A549 (cell line): Measurements from ENCODE around the gene OSBPL9. TPM values are rescaled to one million over a fixed set of nuclear protein-coding genes. Genes with fewer than 3 reads are reported as not detected.
A peak's percentile ranks its signal among the peaks of the same experiment; 100 is the strongest.

Experiments
- ATAC-seq, 2 experiments: fragments of 200-7000 bp in 1 of 2; fragments of >200 bp in 1 of 2; cut with Nextera tagmentation in 1 of 2; cut with Tn5 transposase in 1 of 2; 3 replicates each; pipeline versions ENCODE4 v1.8.0 to v1.9.1; 2018 to 2020; ENCODE audit warnings: mild to moderate bottlenecking in 1 of 2, moderate library complexity in 1 of 2
- CTCF ChIA-PET: fragments of 300-600 bp; sonication (Branson Sonifier 250); formaldehyde crosslinking; extraction: SDS; loops from one replicate; lab custom pipeline; 2021; ENCODE audit warnings: antibody characterized with exemption, inconsistent platforms; lab: Yijun Ruan, JAX
- POLR2A ChIA-PET: fragments of 350-600 bp; formaldehyde crosslinking; extraction: SDS; loops from one replicate; lab custom pipeline; 2021; ENCODE audit warnings: antibody characterized with exemption, inconsistent platforms; lab: Yijun Ruan, JAX
- DNase-seq, 2 experiments: peaks; one replicate each; pipeline versions ENCODE4 v3.0.0 to v3.0.0-alpha.2; 2011 to 2016; ENCODE audit warnings: low read depth in 1 of 2, low spot score in 1 of 2
- FAIRE-seq: peaks from 2 replicates; lab custom pipeline; 2011; peaks lifted over from hg19 to GRCh38; lab: Jason Lieb, UNC
- H3K27ac ChIP-seq, 2 experiments: fragments of >200 bp; sonication (Bioruptor Twin); formaldehyde crosslinking; 3 replicates each; pipeline ENCODE4 v1.5.1; 2016 to 2017
- H3K4me1 ChIP-seq: fragments of >200 bp; sonication (Bioruptor Twin); formaldehyde crosslinking; 3 replicates; pipeline ENCODE4 v1.6.1; 2016
- H3K4me2 ChIP-seq: fragments of >200 bp; sonication (Bioruptor Twin); formaldehyde crosslinking; 3 replicates; pipeline ENCODE4 v1.6.1; 2016
- H3K4me3 ChIP-seq: fragments of >200 bp; sonication (Bioruptor Twin); formaldehyde crosslinking; 3 replicates; pipeline ENCODE4 v1.5.1; 2016
- H3K9me3 ChIP-seq: fragments of >200 bp; sonication (Bioruptor Twin); formaldehyde crosslinking; 3 replicates; pipeline ENCODE4 v1.6.1; 2016
- BHLHE40 ChIP-seq: IDR thresholded peaks from 2 replicates; pipeline ENCODE4 v1.6.1; 2012; ENCODE audit warnings: low read depth, low read length, inconsistent platforms
- CBX2 ChIP-seq: fragments of 200-600 bp; sonication (generic); IDR thresholded peaks from 2 replicates; pipeline ENCODE4 v1.6.1; 2016; ENCODE audit warnings: low read depth, mild to moderate bottlenecking, borderline replicate concordance
- CHD4 ChIP-seq: fragments of 200-600 bp; sonication (generic); IDR thresholded peaks from 2 replicates; pipeline ENCODE4 v1.6.1; 2016; ENCODE audit warnings: antibody characterized with exemption, mild to moderate bottlenecking, borderline replicate concordance
- EHMT2 ChIP-seq: fragments of 200-600 bp; sonication (generic); IDR thresholded peaks from 2 replicates; pipeline ENCODE4 v1.6.1; 2016; ENCODE audit warnings: antibody characterized with exemption, low read depth, mild to moderate bottlenecking, moderate library complexity
- EP300 ChIP-seq, 2 experiments: fragments of >200 bp; sonication (Bioruptor Twin); formaldehyde crosslinking; IDR thresholded peaks; 2 replicates in 1 of 2; 3 replicates in 1 of 2; pipeline ENCODE4 v1.6.1; 2016 to 2017
- FOSL2 ChIP-seq, 2 experiments: fragments of 450-650 bp in 1 of 2; fragments of >200 bp in 1 of 2; sonication (Bioruptor Twin) in 1 of 2; formaldehyde crosslinking; IDR thresholded peaks; 2 replicates each; pipeline versions ENCODE4 v1.5.0 to v1.6.1; 2016 to 2020; ENCODE audit warnings: mild to moderate bottlenecking in 1 of 2, moderate library complexity in 1 of 2
- HDAC2 ChIP-seq: fragments of 200-600 bp; sonication (generic); IDR thresholded peaks from 2 replicates; pipeline ENCODE4 v1.6.1; 2016
- HOXA7 ChIP-seq: fragments of 250-450 bp; sonication (Bioruptor Pico); IDR thresholded peaks from 2 replicates; pipeline ENCODE4 v1.5.0; 2020; ENCODE audit warnings: mild to moderate bottlenecking, moderate library complexity
- JUN ChIP-seq, 2 experiments: fragments of >200 bp; sonication (Bioruptor Twin); formaldehyde crosslinking; IDR thresholded peaks; 2 replicates in 1 of 2; 3 replicates in 1 of 2; pipeline ENCODE4 v1.6.1; 2016 to 2017
- JUNB ChIP-seq: fragments of >200 bp; sonication (Bioruptor Twin); formaldehyde crosslinking; IDR thresholded peaks from 2 replicates; pipeline ENCODE4 v1.6.1; 2016
- KDM5A ChIP-seq: fragments of 200-600 bp; sonication (generic); IDR thresholded peaks from 2 replicates; pipeline ENCODE4 v1.6.1; 2016; ENCODE audit warnings: antibody characterized with exemption, mild to moderate bottlenecking
- MAZ ChIP-seq: fragments of 150-350 bp; IDR thresholded peaks from 2 replicates; pipeline ENCODE4 v1.6.1; 2014; ENCODE audit warnings: antibody characterized with exemption, low read depth, low read length, borderline replicate concordance
- MYC ChIP-seq: IDR thresholded peaks from 2 replicates; pipeline ENCODE4 v1.6.1; 2012; ENCODE audit warnings: mild to moderate bottlenecking, inconsistent platforms, low read length, improper control_type of control experiment, borderline replicate concordance
- PHF8 ChIP-seq: fragments of 200-600 bp; sonication (generic); IDR thresholded peaks from 2 replicates; pipeline ENCODE4 v1.6.1; 2016; ENCODE audit warnings: low read depth, mild to moderate bottlenecking, antibody characterized with exemption, moderate library complexity, borderline replicate concordance
- POLR2A ChIP-seq: IDR thresholded peaks from 2 replicates; pipeline ENCODE4 v1.6.1; 2012; ENCODE audit warnings: mild to moderate bottlenecking, low read length
- POLR2AphosphoS2 ChIP-seq: conservative IDR thresholded peaks from 2 replicates; pipeline ENCODE4 v1.6.1; 2012; ENCODE audit warnings: low read length, improper control_type of control experiment, inconsistent platforms
- RARB ChIP-seq: fragments of 250-450 bp; sonication (Bioruptor Pico); IDR thresholded peaks from 2 replicates; pipeline ENCODE4 v1.8.0; 2021; ENCODE audit warnings: mild to moderate bottlenecking, moderate library complexity
- RCOR1 ChIP-seq: fragments of 150-350 bp; IDR thresholded peaks from 2 replicates; pipeline ENCODE4 v1.6.1; 2014; ENCODE audit warnings: antibody characterized with exemption, low read length, low read depth
- SREBF2 ChIP-seq: fragments of 450-650 bp; IDR thresholded peaks from 2 replicates; pipeline ENCODE4 v1.6.1; 2014; ENCODE audit warnings: mild to moderate bottlenecking, moderate library complexity
- TFCP2L1 ChIP-seq: fragments of 250-450 bp; sonication (Bioruptor Pico); IDR thresholded peaks from 2 replicates; pipeline ENCODE4 v1.5.0; 2021; ENCODE audit warnings: mild to moderate bottlenecking
- ZC3H11A ChIP-seq: fragments of 450-650 bp; IDR thresholded peaks from 2 replicates; pipeline ENCODE4 v1.6.1; 2014; ENCODE audit warnings: antibody characterized with exemption, mild to moderate bottlenecking
- ZFP36 ChIP-seq: fragments of 450-650 bp; IDR thresholded peaks from 2 replicates; pipeline ENCODE4 v1.6.1; 2014; ENCODE audit warnings: borderline replicate concordance; ENCODE audit not compliant: partially characterized antibody
- WGBS: methylation state at CpG from one replicate; pipeline ENCODE4 v1.1.6; 2017; ENCODE audit errors: missing lambda C conversion rate; 5-methylcytosine and 5-hydroxymethylcytosine counted together
- polyA plus RNA-seq, 4 experiments: library from polyadenylated mRNA; depleted of rRNA in 3 of 4; stranded (reverse); fragments of >200 nt; fragmentation: RNase III in 1 of 4; extraction: RNeasy Plus Mini Kit Qiagen cat#74134 plus additional on column Dnase treatment in 1 of 4; gene quantifications; 2 replicates in 3 of 4; 3 replicates in 1 of 4; pipeline ENCODE4 v1.2.3, GENCODE V29; 2011 to 2017
- TF ChIP-seq, protein P1 (sequence below): IDR thresholded peaks from 2 replicates; pipeline ENCODE4 v1.6.1; 2012; ENCODE audit warnings: low read depth, borderline replicate concordance
- TF ChIP-seq, protein P2 (sequence below): fragments of 200-600 bp; sonication (generic); IDR thresholded peaks from 2 replicates; pipeline ENCODE4 v1.6.1; 2016; ENCODE audit warnings: antibody characterized with exemption, mild to moderate bottlenecking, moderate library complexity
- TF ChIP-seq, protein P3 (sequence below): IDR thresholded peaks from 2 replicates; pipeline ENCODE4 v1.6.1; 2012

Gene OSBPL9
- polyA plus RNA-seq, 2 of the 4 experiments (the other 2 are of a cell fraction), result 52.6 to 93.7 TPM

DNA sequence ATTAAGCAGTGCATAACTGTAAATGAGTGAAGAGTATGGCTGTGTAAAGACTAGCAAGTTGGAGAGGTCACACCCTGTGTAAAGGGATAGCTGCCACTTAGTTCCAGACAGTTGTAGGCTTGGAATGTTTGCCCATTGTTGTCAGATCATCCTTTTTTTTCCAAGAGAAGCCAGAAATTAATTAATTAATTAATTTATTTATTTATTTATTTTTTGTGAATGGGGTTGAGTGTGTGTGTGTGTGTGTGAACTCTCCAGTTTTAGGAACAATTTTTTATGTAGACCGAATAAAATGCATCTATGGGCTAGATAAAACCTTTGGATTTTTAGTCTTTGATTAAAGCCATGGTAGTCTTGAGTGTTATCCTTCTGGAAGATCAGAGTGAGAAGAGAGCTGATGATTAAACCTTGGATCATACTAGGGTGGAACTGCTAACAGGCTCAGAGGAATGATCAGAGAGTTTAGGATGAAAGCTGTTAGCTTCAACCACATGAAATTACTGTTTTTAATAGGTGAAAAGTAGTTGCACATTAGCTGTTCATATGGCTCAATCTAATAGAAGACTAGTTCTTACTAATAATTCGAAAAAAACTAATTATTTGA is 58.4 kb downstream of the OSBPL9 start:
- 62% methylated on average over 2 of the region's 2 CpGs for WGBS
- FAIRE-seq, result no peak
- no peak overlapping the region for H3K27ac ChIP-seq
- ChIA-PET POLR2A (no interaction called here), CTCF (no interaction called here)
- DNase-seq, result no peak
- TF ChIP-seq EP300 (IDR thresholded peaks at IDR 0.05) (no peak), ZFP36 (no peak), HDAC2 (no peak), KDM5A (no peak), ZC3H11A (peak; percentile 49), SREBF2 (no peak)
- TF ChIP-seq, protein P1, sequence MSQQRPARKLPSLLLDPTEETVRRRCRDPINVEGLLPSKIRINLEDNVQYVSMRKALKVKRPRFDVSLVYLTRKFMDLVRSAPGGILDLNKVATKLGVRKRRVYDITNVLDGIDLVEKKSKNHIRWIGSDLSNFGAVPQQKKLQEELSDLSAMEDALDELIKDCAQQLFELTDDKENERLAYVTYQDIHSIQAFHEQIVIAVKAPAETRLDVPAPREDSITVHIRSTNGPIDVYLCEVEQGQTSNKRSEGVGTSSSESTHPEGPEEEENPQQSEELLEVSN, result no peak
- no peaks in the 10 kb centered on the region for H3K9me3 ChIP-seq
- peaks cover 37% of the 10 kb centered on the region for H3K4me1 ChIP-seq
- H3K4me2 ChIP-seq, result no peak overlapping the region
- ATAC-seq, result no peak
- H3K4me3 ChIP-seq, result no peak overlapping the region

DNA sequence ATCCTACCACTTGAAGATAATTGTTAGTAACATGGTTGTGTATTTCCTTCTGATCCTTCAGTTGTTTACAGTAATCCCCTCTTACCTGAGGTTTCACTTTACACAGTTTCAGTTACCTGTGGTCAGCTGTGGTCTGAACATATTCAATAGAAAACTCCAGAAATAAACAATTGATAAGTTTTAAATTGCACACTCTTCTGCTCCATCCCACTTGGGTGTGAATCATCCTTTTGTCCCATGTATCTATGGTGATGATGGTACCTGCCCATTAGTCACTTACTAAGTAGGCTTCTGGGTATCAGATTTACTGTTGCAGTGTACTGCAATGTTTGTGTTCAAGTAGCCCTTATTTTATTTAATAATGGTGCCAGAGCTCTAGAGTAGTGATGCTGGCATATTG is 62.5 kb downstream of the OSBPL9 start:
- CTCF ChIA-PET, result no interaction called here
- Histone ChIP-seq H3K4me2 (peak overlapping the region; percentile 19; the same call in 1 of the 3 replicates), H3K27ac (no peak overlapping the region), H3K9me3 (no peaks in the 10 kb centered on the region), H3K4me1 (peaks cover 30% of the 10 kb centered on the region), H3K4me3 (no peak overlapping the region)
- FAIRE-seq, result no peak
- DNase-seq, result peak in 1 of 2 experiments; percentile 22
- ATAC-seq, result peak; percentile 66 to 73; a peak in 3 of 6 replicates
- TF ChIP-seq TFCP2L1 (CRISPR knock-in tag) (no peak), BHLHE40 (no peak), FOSL2 (IDR thresholded peaks at IDR 0.05) (no peak), FOSL2 (CRISPR knock-in tag; IDR thresholded peaks at IDR 0.05) (no peak), CHD4 (no peak), MYC (no peak), JUNB (no peak)
- POLR2A ChIA-PET, result no interaction called here

DNA sequence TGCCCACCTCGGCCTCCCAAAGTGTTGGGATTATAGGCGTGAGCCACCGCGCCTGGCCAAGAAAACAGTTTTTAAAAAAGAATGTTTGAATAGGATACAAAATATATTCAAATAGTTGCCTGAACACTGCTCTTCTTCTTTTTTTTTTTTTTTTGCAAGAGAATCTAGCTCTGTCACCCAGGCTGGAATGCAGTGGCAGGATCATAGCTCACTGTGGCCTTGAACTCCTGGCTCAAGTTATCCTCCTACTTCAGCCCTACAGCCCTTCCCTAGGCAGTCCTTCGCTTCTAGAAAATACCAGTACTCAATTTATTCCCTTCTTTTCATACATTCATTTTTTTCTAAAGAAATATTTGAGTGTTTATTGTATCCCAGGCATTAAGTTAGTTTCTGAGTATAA is 67.9 kb downstream of the OSBPL9 start:
- DNase-seq (no peak), FAIRE-seq (no peak), ATAC-seq (no peak)
- 93% methylated on average over 5 of the region's 5 CpGs for WGBS
- peaks cover 47% of the 10 kb centered on the region for H3K4me1 ChIP-seq
- no peak overlapping the region for H3K4me3 ChIP-seq
- no peak overlapping the region for H3K27ac ChIP-seq
- ChIA-PET POLR2A (no interaction called here), CTCF (interaction anchor here (0.6 kb wide), 1 partner anchor 97 kb away, joined by 3 read pairs; no protein-coding TSS in a partner anchor)
- H3K4me2 ChIP-seq, result no peak overlapping the region
- TF ChIP-seq, protein P2, sequence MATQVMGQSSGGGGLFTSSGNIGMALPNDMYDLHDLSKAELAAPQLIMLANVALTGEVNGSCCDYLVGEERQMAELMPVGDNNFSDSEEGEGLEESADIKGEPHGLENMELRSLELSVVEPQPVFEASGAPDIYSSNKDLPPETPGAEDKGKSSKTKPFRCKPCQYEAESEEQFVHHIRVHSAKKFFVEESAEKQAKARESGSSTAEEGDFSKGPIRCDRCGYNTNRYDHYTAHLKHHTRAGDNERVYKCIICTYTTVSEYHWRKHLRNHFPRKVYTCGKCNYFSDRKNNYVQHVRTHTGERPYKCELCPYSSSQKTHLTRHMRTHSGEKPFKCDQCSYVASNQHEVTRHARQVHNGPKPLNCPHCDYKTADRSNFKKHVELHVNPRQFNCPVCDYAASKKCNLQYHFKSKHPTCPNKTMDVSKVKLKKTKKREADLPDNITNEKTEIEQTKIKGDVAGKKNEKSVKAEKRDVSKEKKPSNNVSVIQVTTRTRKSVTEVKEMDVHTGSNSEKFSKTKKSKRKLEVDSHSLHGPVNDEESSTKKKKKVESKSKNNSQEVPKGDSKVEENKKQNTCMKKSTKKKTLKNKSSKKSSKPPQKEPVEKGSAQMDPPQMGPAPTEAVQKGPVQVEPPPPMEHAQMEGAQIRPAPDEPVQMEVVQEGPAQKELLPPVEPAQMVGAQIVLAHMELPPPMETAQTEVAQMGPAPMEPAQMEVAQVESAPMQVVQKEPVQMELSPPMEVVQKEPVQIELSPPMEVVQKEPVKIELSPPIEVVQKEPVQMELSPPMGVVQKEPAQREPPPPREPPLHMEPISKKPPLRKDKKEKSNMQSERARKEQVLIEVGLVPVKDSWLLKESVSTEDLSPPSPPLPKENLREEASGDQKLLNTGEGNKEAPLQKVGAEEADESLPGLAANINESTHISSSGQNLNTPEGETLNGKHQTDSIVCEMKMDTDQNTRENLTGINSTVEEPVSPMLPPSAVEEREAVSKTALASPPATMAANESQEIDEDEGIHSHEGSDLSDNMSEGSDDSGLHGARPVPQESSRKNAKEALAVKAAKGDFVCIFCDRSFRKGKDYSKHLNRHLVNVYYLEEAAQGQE, result no peak
- TF ChIP-seq RARB (CRISPR knock-in tag) (no peak), HOXA7 (CRISPR knock-in tag) (no peak), CBX2 (no peak), RCOR1 (no peak), EHMT2 (no peak), POLR2A (no peak), PHF8 (no peak), SREBF2 (no peak), POLR2AphosphoS2 (no peak), JUN (IDR thresholded peaks at IDR 0.05) (no peak), MAZ (no peak)
- TF ChIP-seq, protein P3, sequence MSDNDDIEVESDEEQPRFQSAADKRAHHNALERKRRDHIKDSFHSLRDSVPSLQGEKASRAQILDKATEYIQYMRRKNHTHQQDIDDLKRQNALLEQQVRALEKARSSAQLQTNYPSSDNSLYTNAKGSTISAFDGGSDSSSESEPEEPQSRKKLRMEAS, result no peak
- H3K9me3 ChIP-seq, result no peaks in the 10 kb centered on the region
